ENCODE results near the gene PALM3.

DNA sequence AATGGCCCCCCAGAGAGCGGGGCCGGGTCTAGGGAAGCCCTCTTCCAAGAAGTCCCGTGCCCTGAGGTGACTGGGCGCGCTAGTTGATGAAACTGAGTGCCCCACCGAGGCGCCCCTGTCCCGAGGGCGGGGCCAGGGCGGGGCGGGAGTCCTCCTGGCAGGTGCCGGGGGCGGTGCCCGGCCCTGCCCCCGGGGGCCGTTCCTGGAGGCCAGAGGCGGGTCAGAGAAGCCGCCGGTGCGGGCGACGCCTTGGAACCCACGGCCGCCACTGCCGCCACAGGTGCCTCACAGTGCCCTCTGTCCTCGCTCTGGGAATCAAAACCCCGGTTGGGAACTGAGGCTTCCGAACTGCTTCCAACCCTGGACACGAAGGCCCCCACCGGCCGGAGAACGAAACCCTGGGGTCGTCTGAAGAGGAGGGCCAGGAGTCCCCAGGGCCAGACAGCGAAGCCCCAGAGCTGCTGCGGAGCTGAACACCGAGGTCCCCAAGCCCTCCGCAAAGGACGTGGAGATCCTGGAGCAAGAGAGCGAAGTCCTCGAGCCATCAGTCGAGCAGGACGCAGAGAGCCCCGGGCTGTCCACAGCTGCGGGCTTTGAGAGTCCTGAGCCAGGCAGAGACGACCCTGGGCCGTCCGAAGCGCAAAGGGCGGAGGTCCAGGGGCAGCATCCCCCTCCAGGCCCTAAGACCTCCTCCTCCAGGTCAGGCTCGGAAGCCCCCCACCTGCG lies 10.8 kb upstream of the PALM3 start, which contains the start of gene MISP3:
- TF ChIP-seq, protein P1, sequence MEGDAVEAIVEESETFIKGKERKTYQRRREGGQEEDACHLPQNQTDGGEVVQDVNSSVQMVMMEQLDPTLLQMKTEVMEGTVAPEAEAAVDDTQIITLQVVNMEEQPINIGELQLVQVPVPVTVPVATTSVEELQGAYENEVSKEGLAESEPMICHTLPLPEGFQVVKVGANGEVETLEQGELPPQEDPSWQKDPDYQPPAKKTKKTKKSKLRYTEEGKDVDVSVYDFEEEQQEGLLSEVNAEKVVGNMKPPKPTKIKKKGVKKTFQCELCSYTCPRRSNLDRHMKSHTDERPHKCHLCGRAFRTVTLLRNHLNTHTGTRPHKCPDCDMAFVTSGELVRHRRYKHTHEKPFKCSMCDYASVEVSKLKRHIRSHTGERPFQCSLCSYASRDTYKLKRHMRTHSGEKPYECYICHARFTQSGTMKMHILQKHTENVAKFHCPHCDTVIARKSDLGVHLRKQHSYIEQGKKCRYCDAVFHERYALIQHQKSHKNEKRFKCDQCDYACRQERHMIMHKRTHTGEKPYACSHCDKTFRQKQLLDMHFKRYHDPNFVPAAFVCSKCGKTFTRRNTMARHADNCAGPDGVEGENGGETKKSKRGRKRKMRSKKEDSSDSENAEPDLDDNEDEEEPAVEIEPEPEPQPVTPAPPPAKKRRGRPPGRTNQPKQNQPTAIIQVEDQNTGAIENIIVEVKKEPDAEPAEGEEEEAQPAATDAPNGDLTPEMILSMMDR (conservative IDR thresholded peaks at IDR 0.05 in 1 of 2, IDR thresholded peaks at IDR 0.05 in 1 of 2; ENCODE audit: low read depth in 1 of 2, low read length in 2 of 2), result no peak
- no peak for TF ChIP-seq EZH2 (IDR thresholded peaks at IDR 0.05; ENCODE audit: low read length, missing control alignments)
